ENCODE measurements around the gene PLEKHA7. TPM values are rescaled to one million over a fixed set of nuclear protein-coding genes. Genes with fewer than 3 reads are reported as not detected.

Gene PLEKHA7
- total and polyA plus RNA-seq, 8 donors, result 14.9 to 29.9 (median 20.0) TPM

- Histone ChIP-seq H3K9me3 (no peaks in the 10 kb centered on the region), H3K27ac (no peak overlapping the region), H3K36me3 (peaks cover 0 to 10% (median 0%) of the 10 kb centered on the region in 3 donors), H3K4me3 (no peak overlapping the region), H3K4me1 (no peaks in the 10 kb centered on the region), H3K27me3 (no peaks in the 10 kb centered on the region)
- DNase-seq, result no peak
- TF ChIP-seq CTCF (IDR thresholded peaks at IDR 0.05), result no peak
- WGBS, 2 donors, result 78 to 87% methylated on average over 11 of the region's 11 CpGs
- no peak for FAIRE-seq
- ATAC-seq, result no peak
- intact Hi-C loops (cut with DNase I), result no loop called here
These were observed 232.0 kb downstream of the PLEKHA7 start for GRCh38 chr11:16781936-16782919.

- H3K4me3 ChIP-seq, result no peak overlapping the region
- no peaks in the 10 kb centered on the region for H3K4me1 ChIP-seq
- FAIRE-seq, result no peak
- no peak for DNase-seq
- H3K27me3 ChIP-seq, result no peaks in the 10 kb centered on the region
- no peak for ATAC-seq
- intact Hi-C loops (cut with DNase I), result no loop called here
- TF ChIP-seq CTCF (IDR thresholded peaks at IDR 0.05), result no peak
- 90% methylated on average over 19 of the region's 19 CpGs for WGBS, 2 donors
- H3K36me3 ChIP-seq, result peaks cover 0 to 13% (median 0%) of the 10 kb centered on the region in 3 donors
- H3K9me3 ChIP-seq, result no peaks in the 10 kb centered on the region
- no peak overlapping the region for H3K27ac ChIP-seq
These were observed 233.3 kb downstream of the PLEKHA7 start for GRCh38 chr11:16780698-16781550.

- no peak overlapping the region for H3K27ac ChIP-seq
- H3K27me3 ChIP-seq, result no peaks in the 10 kb centered on the region
- peaks cover 0 to 13% (median 0%) of the 10 kb centered on the region in 3 donors for H3K36me3 ChIP-seq
- no peaks in the 10 kb centered on the region for H3K4me1 ChIP-seq
- H3K9me3 ChIP-seq, result no peaks in the 10 kb centered on the region
- no peak for FAIRE-seq
- TF ChIP-seq CTCF (IDR thresholded peaks at IDR 0.05), result no peak
- 95 to 100% methylated on average over 2 of the region's 2 CpGs for WGBS, 2 donors
- intact Hi-C loops (cut with DNase I), result no loop called here
- no peak for ATAC-seq
- H3K4me3 ChIP-seq, result no peak overlapping the region
- DNase-seq, result no peak
These were observed 234.1 kb downstream of the PLEKHA7 start for GRCh38 chr11:16780146-16780545.

- intact Hi-C loops (cut with DNase I), result no loop called here
- Histone ChIP-seq H3K27ac (no peak overlapping the region), H3K4me3 (no peak overlapping the region), H3K4me1 (no peaks in the 10 kb centered on the region), H3K36me3 (peaks cover 0 to 13% (median 0%) of the 10 kb centered on the region in 3 donors), H3K9me3 (no peaks in the 10 kb centered on the region), H3K27me3 (no peaks in the 10 kb centered on the region)
- ATAC-seq, result peak in 3 of 4 donors; percentile 32 to 62 (median 58)
- 89 to 90% methylated on average over 8 of the region's 8 CpGs for WGBS, 2 donors
- no peak for FAIRE-seq
- TF ChIP-seq CTCF (IDR thresholded peaks at IDR 0.05), result no peak
- DNase-seq, result no peak
These were observed 234.8 kb downstream of the PLEKHA7 start for GRCh38 chr11:16779436-16779835.
